HG02798 (cell line): ENCODE results near the gene CACNA2D3.
"Not testable (repeated sequence)": the region's sequence is repeated elsewhere in the genome, so short reads cannot be mapped to it uniquely, and the experiment has no call there.

ENCODE experiments used
- ATAC-seq: cut with Tn5 transposase; IDR thresholded peaks from one replicate; pipeline ENCODE4 v1.9.1; 2021; ENCODE audit warnings: mild to moderate bottlenecking; ENCODE audit not compliant: unreplicated experiment, poor library complexity

Gene CACNA2D3

DNA sequence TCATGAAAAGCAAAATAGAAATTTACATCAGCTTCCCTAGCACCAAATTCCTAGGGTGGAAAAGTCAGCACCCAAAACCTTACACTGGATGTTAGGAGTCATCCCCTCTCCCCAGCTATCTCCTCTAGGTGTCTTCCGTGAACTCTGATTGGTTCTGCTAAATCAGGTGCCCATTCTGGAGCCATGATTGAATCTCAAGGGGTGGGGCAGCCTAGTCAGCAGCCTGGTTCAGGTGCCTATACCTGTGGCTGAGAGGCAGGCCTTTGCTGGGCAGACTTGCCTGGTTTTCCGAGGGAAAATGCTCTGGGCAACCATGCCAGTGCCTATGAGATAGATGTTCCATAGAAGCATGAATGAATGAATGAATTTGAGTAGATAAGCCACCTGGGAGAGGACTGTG, 468.8 kb downstream of the CACNA2D3 start:
- no peak for ATAC-seq

- no peak for ATAC-seq
Measured at GRCh38 chr3:54593653-54594052, 471.3 kb downstream of the CACNA2D3 start.

DNA sequence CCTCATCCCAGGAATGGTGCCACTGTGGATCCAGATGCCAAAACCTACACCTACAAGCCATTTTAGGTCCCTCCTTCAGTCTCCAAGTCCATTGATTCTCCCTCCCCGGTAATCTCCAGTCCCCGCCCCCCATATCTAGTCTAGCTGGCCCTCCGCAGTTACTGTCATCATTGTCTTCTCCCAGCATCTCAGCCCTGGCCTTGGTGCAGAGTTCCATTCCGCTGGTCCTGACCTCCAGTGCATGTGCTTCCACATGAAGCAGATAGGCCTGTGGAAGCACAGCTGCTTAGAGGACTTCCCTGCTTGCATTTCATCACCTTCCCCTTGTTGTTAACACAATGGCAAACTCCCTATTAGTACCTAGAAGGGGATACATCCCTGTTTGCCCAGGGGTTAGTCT, 473.7 kb downstream of the CACNA2D3 start:
- ATAC-seq, result no peak

DNA sequence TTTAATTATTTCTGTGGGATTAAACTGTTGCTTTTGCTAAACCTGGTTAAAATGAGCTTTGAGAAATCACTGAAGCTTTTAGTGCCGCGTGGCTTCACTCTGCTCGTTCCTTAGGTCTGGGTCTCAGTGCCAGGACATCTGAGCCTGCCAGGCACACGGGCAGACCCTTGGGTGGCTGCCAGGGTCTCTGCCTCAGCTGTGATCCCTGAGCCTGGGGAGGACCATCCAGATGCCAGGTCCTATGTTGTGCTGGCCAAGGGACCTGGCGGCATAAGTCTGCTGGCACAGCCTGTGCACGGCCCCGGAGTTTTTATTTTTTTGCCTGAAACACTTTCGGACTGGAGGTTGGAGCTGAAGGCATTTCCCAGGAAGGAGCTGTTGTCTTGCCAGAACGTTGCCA, 477.4 kb downstream of the CACNA2D3 start:
- ATAC-seq, result no peak

DNA sequence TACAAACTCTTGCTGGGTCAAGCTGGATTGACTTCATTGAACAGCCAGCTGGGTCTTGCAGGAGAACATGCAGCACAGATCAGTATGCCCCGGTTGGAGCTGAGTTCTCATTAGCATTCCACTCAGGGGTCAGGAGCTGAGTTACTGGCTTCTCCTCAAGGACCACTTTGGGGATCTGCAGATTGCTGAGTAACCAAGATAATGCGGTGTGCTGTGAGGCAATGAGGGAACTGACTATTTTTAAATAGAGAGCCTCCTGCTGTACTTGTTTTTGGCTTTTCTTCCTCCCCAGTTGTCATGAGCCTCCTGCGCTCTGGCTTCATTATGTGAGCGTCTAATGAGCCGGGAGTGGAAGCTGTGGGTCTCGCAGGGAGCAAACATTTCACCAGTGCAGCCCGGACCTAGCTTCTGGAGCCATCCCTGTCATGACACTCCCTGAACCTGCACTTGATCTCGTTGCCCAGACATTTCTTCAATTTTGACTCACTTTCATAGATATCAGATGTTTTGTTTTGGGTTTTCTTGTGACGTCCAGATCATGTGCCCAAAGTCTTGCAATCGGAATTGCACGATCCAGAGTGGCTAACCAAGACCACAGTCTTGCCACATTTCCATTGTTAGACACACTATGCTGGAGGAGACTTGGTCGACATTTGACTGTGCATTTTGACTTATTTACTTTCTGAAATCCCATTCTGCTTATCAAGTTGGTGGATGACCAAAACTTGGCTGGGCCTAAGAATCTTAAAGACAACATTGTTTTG, 478.3 kb downstream of the CACNA2D3 start:
- ATAC-seq, result no peak

- ATAC-seq, result no peak
Measured at GRCh38 chr3:54604495-54604894, 482.1 kb downstream of the CACNA2D3 start.

GRCh38 chr3:54608041-54608440, 485.7 kb downstream of the CACNA2D3 start:
- ATAC-seq, result no peak

DNA sequence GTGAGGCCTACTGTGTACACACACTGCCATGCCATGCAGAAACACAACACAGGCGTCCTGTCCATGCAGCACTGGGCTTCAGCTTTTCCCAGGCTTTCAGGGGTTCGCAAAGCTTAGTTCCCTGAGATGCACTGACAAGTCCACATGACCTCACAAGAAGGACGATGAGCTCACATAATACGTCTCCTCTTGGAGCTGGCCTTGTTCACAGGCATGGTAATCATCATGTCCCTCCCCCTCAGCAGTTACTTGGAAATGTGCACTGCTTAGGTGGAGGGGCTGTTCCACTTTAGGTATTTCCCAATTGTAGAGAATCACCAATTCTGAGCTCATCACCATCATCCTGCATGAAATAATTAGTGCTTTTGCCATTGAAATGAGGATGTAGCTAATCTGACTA, 496.7 kb downstream of the CACNA2D3 start:
- no peak for ATAC-seq

GRCh38 chr3:54619531-54619930, 497.2 kb downstream of the CACNA2D3 start:
- no peak for ATAC-seq

DNA sequence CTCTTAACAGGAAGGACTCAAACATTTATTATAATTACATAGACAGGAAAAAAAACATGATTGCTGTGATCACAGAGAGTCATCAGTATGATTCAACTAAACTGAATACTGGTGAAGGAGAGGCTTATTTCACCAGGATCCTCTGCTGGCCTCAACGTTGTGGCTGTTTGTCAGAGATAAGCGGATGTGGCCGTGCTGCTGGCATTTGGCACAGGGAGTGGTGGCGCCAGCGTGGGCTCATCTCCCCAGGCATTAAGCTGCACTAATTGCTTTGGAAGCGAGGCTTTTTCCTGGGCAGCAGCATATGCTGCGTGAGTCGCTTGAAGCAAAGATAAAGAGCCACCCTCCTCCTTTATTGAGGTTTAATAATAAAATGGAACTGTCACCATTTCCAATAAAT, 498.8 kb downstream of the CACNA2D3 start:
- ATAC-seq, result no peak

DNA sequence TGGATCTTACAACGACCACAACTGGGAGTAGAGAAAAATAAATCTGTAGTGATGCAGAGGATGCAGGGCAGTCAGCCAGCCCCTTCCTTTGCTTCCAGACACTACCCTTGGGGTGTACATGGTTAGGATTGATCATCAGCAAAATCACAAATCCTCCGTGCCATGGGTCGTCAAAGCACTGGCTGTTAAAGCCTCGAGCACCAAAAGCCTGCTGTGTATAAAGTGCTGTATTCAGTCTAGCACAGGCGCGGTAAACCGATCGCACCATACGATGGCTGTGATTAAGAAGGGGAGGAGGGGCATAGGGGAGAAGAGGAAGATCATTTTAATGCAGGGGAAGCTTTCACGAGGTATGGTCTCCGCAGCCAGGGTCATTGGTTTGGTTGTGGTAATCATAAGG, 500.3 kb downstream of the CACNA2D3 start:
- no peak for ATAC-seq

DNA sequence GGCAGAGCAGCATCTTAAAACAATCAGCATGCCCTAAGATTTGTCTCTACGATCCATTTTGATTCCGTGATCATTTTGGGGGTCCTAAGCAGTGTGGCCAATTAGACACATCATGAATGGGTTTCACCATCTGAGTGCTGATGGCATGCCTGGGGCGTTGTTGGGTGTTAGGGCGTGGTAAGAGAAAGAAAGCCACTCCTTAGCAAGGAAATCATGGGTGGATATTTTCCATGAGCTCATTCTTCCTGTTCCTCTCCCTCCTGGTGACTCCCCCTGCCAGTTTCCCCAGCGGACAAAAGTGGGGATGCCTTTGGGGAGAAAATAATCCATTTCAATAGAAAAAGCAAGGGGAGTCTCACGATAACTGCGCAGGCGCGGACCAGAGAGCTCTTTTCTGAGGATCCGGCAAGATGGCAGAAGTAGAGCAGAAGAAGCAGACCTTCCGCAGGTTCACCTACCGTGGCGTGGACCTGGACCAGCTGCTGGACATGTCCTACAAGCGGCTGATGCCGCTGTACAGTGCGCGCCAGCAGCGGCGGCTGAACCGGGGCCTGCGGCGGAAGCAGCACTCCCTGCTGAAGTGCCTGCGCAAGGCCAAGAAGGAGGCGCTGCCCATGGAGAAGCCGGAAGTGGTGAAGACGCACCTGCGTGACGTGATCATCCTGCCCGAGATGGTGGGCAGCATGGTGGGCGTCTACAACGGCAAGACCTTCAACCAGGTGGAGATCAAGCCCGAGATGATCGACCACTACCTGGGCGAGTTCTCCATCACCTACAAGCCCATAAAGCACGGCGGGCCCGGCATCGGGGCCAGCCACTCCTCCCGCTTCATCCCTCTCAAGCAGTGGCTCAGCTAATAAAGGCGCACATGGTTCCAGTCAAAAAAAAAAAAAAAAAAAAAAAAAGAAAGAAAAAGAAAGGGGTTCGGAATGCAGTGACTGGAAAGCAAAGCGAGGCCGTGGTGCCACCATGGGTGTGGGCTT, 503.7 kb downstream of the CACNA2D3 start:
- no peak for ATAC-seq

DNA sequence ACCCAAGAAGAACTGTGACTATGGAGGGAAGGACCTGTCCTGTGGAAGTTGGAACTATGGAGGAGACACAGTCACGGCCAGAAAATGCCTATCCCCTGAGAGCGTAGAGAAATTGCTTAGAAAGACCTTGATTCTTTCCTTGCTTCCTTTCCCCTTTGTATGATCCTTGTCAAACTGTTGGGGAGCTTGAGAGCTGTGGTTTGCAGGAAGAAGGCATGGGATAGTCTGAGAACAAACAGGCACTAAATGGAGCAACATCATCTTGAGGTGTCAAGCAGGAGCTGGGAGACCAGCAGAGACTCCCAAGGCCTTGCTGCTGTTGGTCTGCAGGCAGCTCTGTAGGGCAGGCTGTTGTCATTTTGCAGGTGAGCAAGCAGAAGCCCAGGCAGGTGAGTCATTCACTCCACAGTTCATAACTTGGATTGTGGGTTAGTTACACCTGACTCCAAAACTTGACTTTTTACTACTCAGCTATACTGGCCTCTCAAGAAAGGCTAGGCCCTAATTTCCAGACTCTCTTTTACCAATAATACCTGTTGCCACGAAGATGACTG, 506.6 kb downstream of the CACNA2D3 start:
- ATAC-seq, result no peak

- no peak for ATAC-seq
Measured at GRCh38 chr3:54630101-54630623, 507.8 kb downstream of the CACNA2D3 start.

DNA sequence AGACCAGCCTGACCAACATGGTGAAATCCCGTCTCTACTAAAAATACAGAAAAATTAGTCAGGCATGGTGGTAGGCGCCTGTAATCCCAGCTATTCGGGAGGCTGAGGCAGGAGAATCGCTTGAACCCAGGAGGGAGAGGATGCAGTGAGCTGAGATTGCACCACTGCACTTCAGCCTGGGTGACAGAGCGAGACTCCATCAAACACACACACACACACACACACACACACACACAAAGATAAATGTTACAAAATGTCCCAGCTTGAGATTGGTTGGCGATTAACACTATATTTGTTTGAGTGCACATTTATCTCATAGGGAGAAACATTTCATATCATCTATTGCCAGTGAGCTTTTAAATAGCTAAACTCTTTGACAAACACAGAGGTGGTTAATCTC, 508.6 kb downstream of the CACNA2D3 start:
- not testable (repeated sequence) for ATAC-seq

DNA sequence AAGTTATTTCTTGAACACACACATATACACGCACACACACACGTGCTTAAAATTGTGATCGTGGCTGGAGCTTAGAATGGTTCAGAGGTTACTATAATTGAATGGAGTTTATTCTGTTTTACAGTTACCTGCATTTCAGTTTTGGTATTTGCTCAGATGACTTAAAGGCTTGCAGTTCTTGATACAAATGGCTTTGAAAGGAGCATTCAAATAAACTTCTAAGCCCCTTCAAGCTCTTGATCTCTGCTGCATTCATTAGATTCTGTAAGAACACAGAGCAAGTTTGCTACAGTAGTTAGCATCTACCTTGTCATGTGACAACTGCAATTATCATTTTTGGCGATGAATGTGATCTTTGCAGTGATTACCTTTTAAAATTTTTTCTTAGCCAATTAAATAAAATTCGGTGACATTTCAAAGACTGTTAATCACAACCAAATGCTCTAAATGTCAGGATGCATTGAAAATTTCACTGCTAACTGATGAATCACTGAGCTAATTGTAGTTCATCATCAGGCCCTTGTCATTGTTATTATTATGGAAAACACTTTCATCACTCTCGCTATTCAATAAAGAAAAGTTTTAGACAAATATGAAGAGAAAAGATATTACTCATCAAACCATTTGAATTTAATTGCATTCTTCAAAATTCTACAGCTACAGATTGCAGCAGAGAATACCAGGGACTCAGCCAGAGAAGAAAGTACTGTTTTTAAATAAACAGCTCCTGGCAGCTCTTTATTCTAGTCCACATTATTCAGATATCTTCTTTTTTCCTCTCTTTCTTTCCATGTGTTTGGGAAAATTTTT, 509.4 kb downstream of the CACNA2D3 start:
- ATAC-seq, result no peak

DNA sequence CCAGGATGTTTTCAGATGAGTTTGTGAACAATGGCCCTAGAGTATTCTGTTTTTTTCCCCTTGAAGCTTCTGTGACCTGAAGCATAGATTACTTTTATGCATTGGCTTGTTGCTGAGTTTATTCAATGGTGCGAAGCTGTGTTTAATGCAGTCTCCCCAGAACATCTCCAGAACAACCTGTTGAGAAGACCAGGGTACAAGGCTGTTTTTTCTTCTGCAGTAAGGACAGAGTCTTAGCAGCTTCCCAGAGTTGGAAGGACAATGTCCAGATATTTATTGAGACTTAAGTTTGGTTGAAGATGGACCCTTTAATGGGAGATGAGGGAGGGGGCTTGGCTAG, 509.9 kb downstream of the CACNA2D3 start:
- no peak for ATAC-seq

GRCh38 chr3:54632834-54633233, 510.5 kb downstream of the CACNA2D3 start:
- ATAC-seq, result no peak

GRCh38 chr3:54633444-54634121, 511.2 kb downstream of the CACNA2D3 start:
- ATAC-seq, result no peak

DNA sequence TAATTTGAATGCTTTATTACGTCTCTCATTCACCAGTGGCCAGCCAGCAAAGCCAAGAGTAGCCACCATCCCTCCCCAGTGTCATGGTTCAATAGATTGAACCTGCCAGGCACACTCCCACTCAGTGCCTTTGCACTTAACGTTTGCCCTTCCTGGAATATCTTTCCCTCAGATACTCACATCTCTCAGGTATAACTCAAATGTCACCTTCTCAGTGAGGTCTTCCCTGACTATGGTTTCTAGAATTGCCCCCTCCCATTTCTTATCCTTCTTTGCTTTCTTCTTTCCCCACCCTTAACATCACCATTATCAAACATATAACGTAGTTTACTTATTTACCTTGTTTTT, 511.7 kb downstream of the CACNA2D3 start:
- no peak for ATAC-seq
